ENCODE results near the gene CTPS2. TPM values are rescaled to one million over a fixed set of nuclear protein-coding genes. Genes with fewer than 3 reads are reported as not detected.

CTPS2 gene
- total RNA-seq, 1 experiment from 2014 or later = 9.6 TPM

GRCh38 chrX:16573781-16574180 lies 138.7 kb downstream of the CTPS2 start:
- ATAC-seq (no peak), DNase-seq (ENCODE audit: low read depth, low spot score) (no peak)
- H3K4me2 ChIP-seq (ENCODE audit: low read length) = no peak overlapping the region
- no peaks in the 10 kb centered on the region for H4K20me1 ChIP-seq (ENCODE audit: insufficient read depth)
- no peaks in the 10 kb centered on the region for H3K9me3 ChIP-seq (ENCODE audit: control insufficient read depth in 1 of 2, insufficient read depth in 1 of 2, low read depth in 1 of 2, low read length in 2 of 2)
- no TSS peak for BruUV-seq (replicated peaks)
- ChIA-PET CTCF (no interaction called here), POLR2A (no interaction called here), RAD21 (ENCODE audit: low non-redundant PET in 1 of 2, low total read pairs in 2 of 2, uncharacterized antibody in 2 of 2, unreplicated experiment in 2 of 2) (no interaction called here)
- H3K27me3 ChIP-seq (ENCODE audit: insufficient read depth, low read length) = no peaks in the 10 kb centered on the region
- no peak for TF ChIP-seq ZBTB33 (IDR thresholded peaks at IDR 0.05; ENCODE audit: extremely low read depth, insufficient replicate concordance, low read length)
- TF ChIP-seq CEBPB (IDR thresholded peaks at IDR 0.05; ENCODE audit: low read depth) = no peak
- TF ChIP-seq ZNF274 (IDR thresholded peaks at IDR 0.05; ENCODE audit: low read depth, low read length) = no peak
- TF ChIP-seq EGR1 (IDR thresholded peaks at IDR 0.05; ENCODE audit: low read depth) = no peak
- no peak for TF ChIP-seq ATF3 (IDR thresholded peaks at IDR 0.05)
- no peak for TF ChIP-seq RAD21 (IDR thresholded peaks at IDR 0.05; ENCODE audit: low read depth)
- TF ChIP-seq ELF1 (IDR thresholded peaks at IDR 0.05; ENCODE audit: borderline replicate concordance, low read depth) = no peak
- TF ChIP-seq MAX (IDR thresholded peaks at IDR 0.05) = no peak
- no peak for TF ChIP-seq ZFX (IDR thresholded peaks at IDR 0.05)
- no peak for TF ChIP-seq FOSL1 (IDR thresholded peaks at IDR 0.05; ENCODE audit: low read depth)
- TF ChIP-seq YY1 (IDR thresholded peaks at IDR 0.05; ENCODE audit: extremely low read depth, insufficient replicate concordance, low read depth, low read length) = no peak
- no peak for TF ChIP-seq EZH2phosphoT487 (IDR thresholded peaks at IDR 0.05; ENCODE audit: borderline replicate concordance)
- TF ChIP-seq REST (IDR thresholded peaks at IDR 0.05; ENCODE audit: low read depth) = no peak
- H3K9me2 ChIP-seq (ENCODE audit: insufficient read depth) = no peaks in the 10 kb centered on the region
- H3K9ac ChIP-seq (ENCODE audit: low read length) = no peak overlapping the region
- H3K36me3 ChIP-seq (ENCODE audit: control insufficient read depth in 1 of 2, insufficient read depth in 2 of 2, low read length in 2 of 2) = no peaks in the 10 kb centered on the region
- no peak overlapping the region for H3K27ac ChIP-seq (ENCODE audit: low read depth, low read length)
- no peak overlapping the region for H3K4me3 ChIP-seq (replicated peaks in 1 of 2; ENCODE audit: low read depth in 1 of 2, low read length in 2 of 2)
- no peaks in the 10 kb centered on the region for H3K4me1 ChIP-seq (ENCODE audit: control insufficient read depth in 1 of 2, insufficient read depth in 2 of 2, low read length in 2 of 2)
- intact Hi-C loops (cut with micrococcal nuclease) = no loop called here
- H2AFZ ChIP-seq (ENCODE audit: low read depth, low read length, poor library complexity, severe bottlenecking) = no peak overlapping the region
- H3K79me2 ChIP-seq (ENCODE audit: insufficient read depth, low read length) = no peaks in the 10 kb centered on the region

Data from HCT116 (cell line).